Measurements from ENCODE around the gene LAMTOR4. TPM values are rescaled to one million over a fixed set of nuclear protein-coding genes. Genes with fewer than 3 reads are reported as not detected.
A peak's percentile ranks its signal among the peaks of the same experiment; 100 is the strongest.
"Not testable (repeated sequence)": the region's sequence is repeated elsewhere in the genome, so short reads cannot be mapped to it uniquely, and the experiment has no call there.

LAMTOR4 gene
- total and polyA plus RNA-seq, 3 experiments from 2014 or later: 125 to 386 (median 130) TPM

DNA sequence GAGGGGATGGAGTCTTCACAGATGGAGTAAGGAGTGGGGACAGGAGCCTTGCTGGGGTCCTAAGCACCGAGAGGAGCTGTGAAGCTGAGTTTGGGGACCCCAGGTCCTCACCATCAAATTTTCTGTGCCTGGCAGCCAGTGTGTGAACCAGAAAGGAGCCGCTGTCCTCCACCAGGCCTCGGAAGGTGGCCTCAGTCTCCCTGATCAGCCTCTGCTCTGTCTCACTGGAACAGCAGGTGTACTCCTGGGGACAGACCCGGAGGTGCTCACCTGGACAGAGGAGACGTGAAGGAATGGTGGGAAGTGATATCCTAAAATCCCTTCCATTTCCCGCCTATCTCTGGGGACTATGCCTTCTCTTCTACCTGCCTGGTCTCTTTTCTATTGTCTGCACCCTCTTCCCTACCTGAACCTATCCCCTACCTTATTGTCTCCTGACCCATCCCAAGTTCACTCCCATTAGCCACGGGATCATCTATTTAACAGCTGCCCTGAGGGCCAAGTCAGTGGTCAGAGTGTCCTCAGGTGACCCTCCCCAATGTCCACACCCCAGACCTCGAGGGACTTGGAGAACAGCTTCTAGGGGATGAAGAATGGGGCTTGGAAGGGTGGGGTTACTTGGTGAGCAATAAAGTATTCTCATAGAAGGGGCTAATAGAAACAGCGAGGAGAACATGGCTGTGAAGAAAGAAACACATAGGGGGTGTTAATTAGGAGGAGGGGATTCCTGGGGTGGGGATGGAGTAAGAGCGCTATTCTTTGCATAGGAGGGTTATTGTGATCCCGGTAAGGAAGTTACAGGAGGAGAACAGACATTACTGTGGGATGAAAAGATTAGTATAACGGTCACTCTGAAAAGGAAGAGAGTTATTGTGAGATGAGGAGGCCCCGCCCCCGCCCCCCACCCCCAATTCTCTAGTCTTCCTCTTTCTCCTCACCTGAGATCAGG is 27.7 kb downstream of the LAMTOR4 start:
- Mint-ChIP-seq H3K4me1 (peaks cover 24 to 36% (median 29%) of the 10 kb centered on the region in 3 donors), H3K4me3 (peak overlapping the region; percentile 44 to 92 (median 74)), H3K27me3 (peaks cover 0 to 6% of the 10 kb centered on the region in 2 donors), H3K9me3 (no peaks in the 10 kb centered on the region), H3K36me3 (no peaks in the 10 kb centered on the region), H3K27ac (peak overlapping the region in 7 of 8 donors; percentile 2 to 68 (median 22))
- Histone ChIP-seq H3K4me3 (ENCODE audit: low read length) (peak overlapping the region; percentile 74), H3K4me1 (ENCODE audit: insufficient read depth, low read length) (peaks cover 32% of the 10 kb centered on the region), H3K27me3 (ENCODE audit: insufficient read depth, low read length, poor library complexity, severe bottlenecking) (no peaks in the 10 kb centered on the region), H3K9me3 (ENCODE audit: low read length) (no peaks in the 10 kb centered on the region), H3K36me3 (ENCODE audit: insufficient read depth, low read length) (no peaks in the 10 kb centered on the region), H3K27ac (ENCODE audit: low read depth, low read length) (no peak overlapping the region)
- no peak for DNase-seq
- ChIA-PET CTCF (interaction anchor here (0.7 to 1.8 kb wide), 6 partner anchors 9 to 231 kb away, joined by 3 to 7 read pairs (median 4); no protein-coding TSS in a partner anchor), POLR2A (interaction anchor here (0.5 to 3.1 kb wide), 6 partner anchors 9 to 253 kb away, joined by 3 to 18 read pairs (median 5); partner anchors contain the start of genes GAL3ST4, LAMTOR4 and ZCWPW1)

DNA sequence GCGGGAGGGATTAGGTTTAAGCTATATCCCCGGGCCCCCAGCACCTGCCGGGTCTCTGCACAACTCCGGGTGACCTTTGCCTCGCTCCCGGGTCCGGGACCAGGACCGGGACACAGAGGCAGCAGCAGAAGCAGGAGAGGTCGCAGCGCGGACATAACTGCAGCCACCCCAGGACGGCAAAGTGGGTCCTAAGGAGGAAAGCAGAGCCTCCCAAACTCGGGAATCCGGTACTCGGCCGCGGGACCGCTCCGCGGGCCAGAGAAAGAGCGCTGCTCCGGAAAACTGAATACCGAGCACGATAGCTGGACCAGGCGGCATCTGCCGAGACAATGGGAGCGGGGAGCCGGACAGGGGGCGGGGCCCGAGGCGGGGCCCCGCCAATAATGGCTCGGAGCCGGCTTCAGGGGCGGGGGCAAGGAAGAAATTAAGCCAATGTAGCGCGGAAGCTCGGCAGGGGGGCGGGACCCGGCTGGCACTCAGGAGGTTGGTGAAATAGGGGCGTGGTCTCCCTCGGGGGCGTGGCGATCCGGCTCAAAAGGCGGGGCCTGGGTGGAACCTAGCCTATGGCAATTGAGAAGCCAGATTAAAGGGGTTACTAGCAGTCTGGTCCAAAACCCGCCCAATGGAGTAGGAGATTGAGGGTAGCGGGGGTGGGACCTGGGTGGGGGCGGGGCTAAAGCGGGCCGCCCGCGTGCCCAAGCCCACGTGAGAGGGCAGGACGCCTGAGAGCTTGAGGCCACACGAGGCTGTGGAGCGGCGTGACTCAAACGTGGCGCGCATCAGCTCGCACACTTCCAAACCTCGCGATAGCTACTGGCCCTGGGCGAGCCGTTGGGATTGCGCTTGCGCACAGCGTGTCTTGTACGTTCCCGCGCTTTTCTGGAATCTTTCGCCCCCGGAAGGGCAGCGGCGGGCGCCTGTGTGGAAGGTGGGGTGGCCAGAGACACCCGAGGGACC is 28.6 kb downstream of the LAMTOR4 start, which contains the start of the genes GPC2 and STAG3:
Gene GPC2, minus strand, starts transcription at position 337 of the 957 bp plus-strand sequence. Its CDS starts 182 bp downstream, at position 155.
Gene STAG3, plus strand, starts transcription at position 874 of the 957 bp plus-strand sequence. CDS start 2,639 bp downstream, outside the sequence.
- no peak within 1 kb of the TSS for H3K27ac ChIP-seq (ENCODE audit: low read depth, low read length)
- CTCF ChIA-PET: interaction anchor here (0.7 to 1.8 kb wide), 8 partner anchors 10 to 230 kb away, joined by 3 to 7 read pairs (median 4); partner anchors contain the start of gene LAMTOR4
- peak within 1 kb of the TSS; percentile 74 for H3K4me3 ChIP-seq (ENCODE audit: low read length)
- no peaks in the 10 kb centered on the region for H3K36me3 Mint-ChIP-seq
- DNase-seq: peak; percentile 93 to 98 (median 95)
- POLR2A ChIA-PET: interaction anchor here (0.5 to 3.1 kb wide), 9 partner anchors 10 to 252 kb away, joined by 3 to 18 read pairs (median 5); partner anchors contain the start of genes GAL3ST4, LAMTOR4 and ZCWPW1
- no peaks in the 10 kb centered on the region for H3K27me3 ChIP-seq (ENCODE audit: insufficient read depth, low read length, poor library complexity, severe bottlenecking)
- peaks cover 28 to 41% (median 35%) of the 10 kb centered on the region in 3 donors for H3K4me1 Mint-ChIP-seq
- H3K4me1 ChIP-seq (ENCODE audit: insufficient read depth, low read length): peaks cover 33% of the 10 kb centered on the region
- H3K9me3 Mint-ChIP-seq: no peaks in the 10 kb centered on the region
- H3K36me3 ChIP-seq (ENCODE audit: insufficient read depth, low read length): no peaks in the 10 kb centered on the region
- peaks cover 0 to 2% of the 10 kb centered on the region in 2 donors for H3K27me3 Mint-ChIP-seq
- peak within 1 kb of the TSS; percentile 5 to 68 (median 29) for H3K27ac Mint-ChIP-seq
- H3K4me3 Mint-ChIP-seq: peak within 1 kb of the TSS; percentile 44 to 92 (median 74)
- H3K9me3 ChIP-seq (ENCODE audit: low read length): no peaks in the 10 kb centered on the region

DNA sequence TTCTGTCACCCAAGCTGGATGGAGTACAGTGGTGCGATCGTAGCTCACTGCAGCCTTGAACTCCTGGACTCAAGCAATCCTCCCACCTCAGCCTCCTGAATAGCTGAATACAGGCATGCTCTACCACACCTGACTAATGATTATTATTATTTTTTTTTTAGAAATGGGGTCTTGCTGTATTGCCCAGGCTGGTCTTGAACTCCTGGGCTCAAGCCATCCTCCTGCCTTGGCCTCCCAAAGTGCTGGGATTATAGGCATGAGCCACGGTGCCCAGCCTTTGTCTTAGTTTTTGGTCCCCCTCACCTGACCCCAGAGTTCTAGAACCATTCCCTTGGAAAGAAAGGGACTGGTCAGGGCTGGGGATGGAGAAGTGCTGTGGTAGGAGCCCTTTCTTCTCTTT is 31.4 kb downstream of the LAMTOR4 start:
- not testable (repeated sequence) for H3K27me3 Mint-ChIP-seq; H3K27ac ChIP-seq (ENCODE audit: low read depth, low read length); H3K36me3 ChIP-seq (ENCODE audit: insufficient read depth, low read length); H3K4me3 ChIP-seq (ENCODE audit: low read length); H3K27me3 ChIP-seq (ENCODE audit: insufficient read depth, low read length, poor library complexity, severe bottlenecking); H3K36me3 Mint-ChIP-seq; DNase-seq; H3K9me3 Mint-ChIP-seq; H3K9me3 ChIP-seq (ENCODE audit: low read length)
- peak overlapping the region in 3 of 8 donors; percentile 30 to 82 (median 74) for H3K27ac Mint-ChIP-seq
- ChIA-PET POLR2A (interaction anchor here (0.7 to 1.4 kb wide), 2 partner anchors 46 to 49 kb away, joined by 3 to 8 read pairs; no protein-coding TSS in a partner anchor), CTCF (interaction anchor here (1.0 to 1.7 kb wide), 4 partner anchors 10 to 47 kb away, joined by 3 to 6 read pairs (median 5); no protein-coding TSS in a partner anchor)
- H3K4me1 ChIP-seq (ENCODE audit: insufficient read depth, low read length): peaks cover 33% of the 10 kb centered on the region
- H3K4me1 Mint-ChIP-seq: peaks cover 35 to 54% (median 48%) of the 10 kb centered on the region in 3 donors
- H3K4me3 Mint-ChIP-seq: peak overlapping the region in 2 of 7 donors; percentile 19 to 58

DNA sequence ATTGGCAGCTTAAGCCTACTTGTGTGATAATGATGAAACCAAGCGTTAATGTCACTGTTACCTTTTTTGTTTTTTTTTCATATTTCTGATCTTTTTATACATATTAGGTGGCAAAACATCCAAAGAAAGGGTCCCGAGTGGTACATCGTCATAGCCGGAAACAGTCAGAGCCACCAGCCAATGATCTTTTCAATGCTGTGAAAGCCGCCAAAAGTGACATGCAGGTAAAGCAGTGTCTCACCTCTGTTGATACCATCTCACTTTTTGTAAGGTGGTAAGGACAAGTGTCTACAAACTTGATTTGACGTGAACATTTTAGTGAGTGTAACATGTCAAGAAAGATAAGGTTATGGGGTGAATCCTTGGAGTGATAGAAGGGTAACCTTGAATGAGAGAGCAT is 33.9 kb downstream of the LAMTOR4 start:
- H3K27ac ChIP-seq (ENCODE audit: low read depth, low read length); POLR2A ChIA-PET; H3K9me3 ChIP-seq (ENCODE audit: low read length); H3K9me3 Mint-ChIP-seq; H3K27me3 ChIP-seq (ENCODE audit: insufficient read depth, low read length, poor library complexity, severe bottlenecking); H3K4me3 ChIP-seq (ENCODE audit: low read length); H3K36me3 Mint-ChIP-seq; H3K36me3 ChIP-seq (ENCODE audit: insufficient read depth, low read length); H3K27me3 Mint-ChIP-seq: not testable (repeated sequence)
- H3K4me1 Mint-ChIP-seq: peaks cover 25 to 37% (median 35%) of the 10 kb centered on the region in 3 donors
- peak overlapping the region in 5 of 8 donors; percentile 8 to 83 (median 68) for H3K27ac Mint-ChIP-seq
- CTCF ChIA-PET: interaction anchor here (1.9 kb wide), 1 partner anchor 17 kb away, joined by 4 read pairs; no protein-coding TSS in a partner anchor
- peak in 1 of 5 donors; percentile 31 for DNase-seq
- peak overlapping the region in 4 of 7 donors; percentile 49 to 65 (median 60) for H3K4me3 Mint-ChIP-seq
- peaks cover 21% of the 10 kb centered on the region for H3K4me1 ChIP-seq (ENCODE audit: insufficient read depth, low read length)

DNA sequence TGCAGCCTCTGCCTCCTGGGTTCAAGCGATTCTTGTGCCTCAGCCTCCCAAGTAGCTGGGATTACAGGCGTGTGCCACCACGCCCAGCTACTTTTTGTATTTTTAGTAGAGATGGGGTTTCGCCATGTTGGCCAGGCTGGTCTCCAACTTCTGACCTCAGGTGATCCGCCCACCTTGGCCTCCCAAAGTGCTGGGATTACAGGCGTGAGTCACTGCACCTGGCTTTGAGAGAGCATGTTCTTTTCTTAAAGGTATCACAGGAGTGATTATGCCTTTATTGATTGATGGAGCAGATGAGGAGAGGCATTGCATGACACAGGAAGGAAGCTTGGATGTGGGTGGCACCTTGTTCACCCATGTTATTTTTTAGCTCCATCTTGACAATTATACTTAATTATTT is 34.4 kb downstream of the LAMTOR4 start:
- H3K36me3 ChIP-seq (ENCODE audit: insufficient read depth, low read length); H3K36me3 Mint-ChIP-seq; H3K27me3 Mint-ChIP-seq; H3K4me3 ChIP-seq (ENCODE audit: low read length); H3K4me3 Mint-ChIP-seq; DNase-seq; H3K27ac ChIP-seq (ENCODE audit: low read depth, low read length); H3K9me3 Mint-ChIP-seq; H3K27me3 ChIP-seq (ENCODE audit: insufficient read depth, low read length, poor library complexity, severe bottlenecking); H3K9me3 ChIP-seq (ENCODE audit: low read length): not testable (repeated sequence)
- CTCF ChIA-PET: interaction anchor here (1.7 kb wide), 1 partner anchor 52 kb away, joined by 4 read pairs; no protein-coding TSS in a partner anchor
- peak overlapping the region in 3 of 8 donors; percentile 57 to 83 (median 83) for H3K27ac Mint-ChIP-seq
- POLR2A ChIA-PET: interaction anchor here (0.6 kb wide), 1 partner anchor 241 kb away, joined by 3 read pairs; no protein-coding TSS in a partner anchor
- H3K4me1 ChIP-seq (ENCODE audit: insufficient read depth, low read length): peaks cover 16% of the 10 kb centered on the region
- peaks cover 25 to 36% (median 35%) of the 10 kb centered on the region in 3 donors for H3K4me1 Mint-ChIP-seq

DNA sequence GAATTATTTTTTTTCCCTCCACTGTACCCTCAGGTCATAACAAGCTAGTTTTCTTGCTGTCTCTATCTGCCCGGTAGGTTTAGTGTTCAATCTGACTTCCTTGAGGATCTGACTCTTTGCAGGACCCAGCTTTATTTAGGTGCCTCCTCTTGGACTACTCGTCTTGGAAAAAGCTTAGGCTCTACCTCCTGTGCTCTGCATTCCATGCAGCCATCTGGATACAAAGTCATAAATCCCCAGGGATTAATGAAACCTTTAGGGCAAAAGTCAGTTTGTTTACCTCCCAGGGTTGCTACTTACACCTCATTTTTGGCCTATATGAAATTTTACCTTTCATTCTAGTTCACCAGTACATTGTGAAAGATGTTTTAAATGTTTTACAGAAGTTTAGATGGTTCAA is 37.0 kb downstream of the LAMTOR4 start:
- Histone ChIP-seq H3K4me1 (ENCODE audit: insufficient read depth, low read length) (peaks cover 14% of the 10 kb centered on the region), H3K36me3 (ENCODE audit: insufficient read depth, low read length) (no peaks in the 10 kb centered on the region), H3K27ac (ENCODE audit: low read depth, low read length) (no peak overlapping the region), H3K27me3 (ENCODE audit: insufficient read depth, low read length, poor library complexity, severe bottlenecking) (no peaks in the 10 kb centered on the region), H3K9me3 (ENCODE audit: low read length) (no peaks in the 10 kb centered on the region), H3K4me3 (ENCODE audit: low read length) (no peak overlapping the region)
- CTCF ChIA-PET: interaction anchor here (1.2 to 1.3 kb wide), 2 partner anchors 21 to 39 kb away, joined by 3 read pairs; no protein-coding TSS in a partner anchor
- Mint-ChIP-seq H3K27ac (no peak overlapping the region), H3K9me3 (no peaks in the 10 kb centered on the region), H3K4me3 (no peak overlapping the region), H3K4me1 (peaks cover 21 to 39% (median 37%) of the 10 kb centered on the region in 3 donors), H3K36me3 (peaks cover 0 to 2% (median 0%) of the 10 kb centered on the region in 3 donors), H3K27me3 (no peaks in the 10 kb centered on the region)
- POLR2A ChIA-PET: no interaction called here
- DNase-seq: no peak

DNA sequence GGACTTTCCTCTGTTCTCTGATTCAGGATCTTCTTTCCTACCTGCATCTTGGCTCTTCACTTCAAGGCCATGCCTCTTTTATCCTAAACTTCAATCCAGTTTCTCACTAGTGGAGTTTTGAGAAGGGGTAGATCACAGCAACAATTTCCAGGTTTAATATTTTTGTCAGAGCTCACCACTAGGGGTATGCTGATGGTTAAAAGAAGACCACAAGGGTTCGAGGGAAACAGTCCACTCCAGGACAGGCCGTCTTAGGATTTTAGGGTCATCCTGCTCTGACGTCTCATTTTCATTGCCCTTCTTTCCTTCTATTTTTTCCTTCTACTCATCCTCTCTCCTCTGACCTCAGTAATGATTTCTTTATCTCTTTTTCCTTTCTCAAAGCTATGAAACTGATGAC is 40.3 kb downstream of the LAMTOR4 start:
- Mint-ChIP-seq H3K27ac (peak overlapping the region in 1 of 8 donors; percentile 40), H3K27me3 (no peaks in the 10 kb centered on the region), H3K4me3 (no peak overlapping the region), H3K9me3 (no peaks in the 10 kb centered on the region), H3K36me3 (peaks cover 0 to 2% (median 0%) of the 10 kb centered on the region in 3 donors), H3K4me1 (peaks cover 2 to 10% (median 7%) of the 10 kb centered on the region in 3 donors)
- Histone ChIP-seq H3K4me1 (ENCODE audit: insufficient read depth, low read length) (peaks cover 15% of the 10 kb centered on the region), H3K27ac (ENCODE audit: low read depth, low read length) (no peak overlapping the region), H3K4me3 (ENCODE audit: low read length) (no peak overlapping the region), H3K9me3 (ENCODE audit: low read length) (no peaks in the 10 kb centered on the region), H3K36me3 (ENCODE audit: insufficient read depth, low read length) (no peaks in the 10 kb centered on the region), H3K27me3 (ENCODE audit: insufficient read depth, low read length, poor library complexity, severe bottlenecking) (no peaks in the 10 kb centered on the region)
- ChIA-PET CTCF (interaction anchor here (0.9 to 3.8 kb wide), 5 partner anchors 19 to 59 kb away, joined by 3 to 23 read pairs (median 6); no protein-coding TSS in a partner anchor), POLR2A (no interaction called here)
- no peak for DNase-seq

All from CD8-positive, alpha-beta memory T cell (primary cell).